ENCODE data around the gene TMEM33. TPM values are rescaled to one million over a fixed set of nuclear protein-coding genes. Genes with fewer than 3 reads are reported as not detected.

Gene TMEM33
- total and polyA plus RNA-seq, 2 of the 8 experiments (the other 6 are each of a cell fraction or from before 2014, with no cell fraction given), result 72.5 to 94.4 TPM

DNA sequence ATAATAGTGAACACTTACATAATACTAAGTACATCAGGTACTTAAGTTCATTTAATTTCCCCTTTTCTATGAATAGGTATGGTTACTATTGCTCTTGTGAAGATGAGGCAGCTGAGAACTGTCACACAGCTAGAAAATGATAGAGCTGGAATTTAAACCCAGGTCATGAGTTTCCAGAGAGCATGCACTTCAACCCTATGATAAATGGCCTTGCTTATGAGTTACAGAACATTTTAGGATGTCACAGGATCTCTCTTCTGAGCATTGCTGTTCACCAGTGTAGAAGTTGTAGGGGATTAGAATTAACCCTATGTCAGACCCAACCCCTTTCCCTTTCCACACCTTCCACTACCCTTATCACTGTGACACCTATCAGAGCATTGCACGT, 46.5 kb upstream of the TMEM33 start (continued):
- TF ChIP-seq SIN3A (conservative IDR thresholded peaks at IDR 0.05 in 1 of 2, IDR thresholded peaks at IDR 0.05 in 1 of 2; ENCODE audit: low read depth in 1 of 2, low read length in 2 of 2) (no peak), SAP30 (IDR thresholded peaks at IDR 0.05; ENCODE audit: insufficient read depth, insufficient replicate concordance, low read length) (no peak)
- TF ChIP-seq, protein P1, sequence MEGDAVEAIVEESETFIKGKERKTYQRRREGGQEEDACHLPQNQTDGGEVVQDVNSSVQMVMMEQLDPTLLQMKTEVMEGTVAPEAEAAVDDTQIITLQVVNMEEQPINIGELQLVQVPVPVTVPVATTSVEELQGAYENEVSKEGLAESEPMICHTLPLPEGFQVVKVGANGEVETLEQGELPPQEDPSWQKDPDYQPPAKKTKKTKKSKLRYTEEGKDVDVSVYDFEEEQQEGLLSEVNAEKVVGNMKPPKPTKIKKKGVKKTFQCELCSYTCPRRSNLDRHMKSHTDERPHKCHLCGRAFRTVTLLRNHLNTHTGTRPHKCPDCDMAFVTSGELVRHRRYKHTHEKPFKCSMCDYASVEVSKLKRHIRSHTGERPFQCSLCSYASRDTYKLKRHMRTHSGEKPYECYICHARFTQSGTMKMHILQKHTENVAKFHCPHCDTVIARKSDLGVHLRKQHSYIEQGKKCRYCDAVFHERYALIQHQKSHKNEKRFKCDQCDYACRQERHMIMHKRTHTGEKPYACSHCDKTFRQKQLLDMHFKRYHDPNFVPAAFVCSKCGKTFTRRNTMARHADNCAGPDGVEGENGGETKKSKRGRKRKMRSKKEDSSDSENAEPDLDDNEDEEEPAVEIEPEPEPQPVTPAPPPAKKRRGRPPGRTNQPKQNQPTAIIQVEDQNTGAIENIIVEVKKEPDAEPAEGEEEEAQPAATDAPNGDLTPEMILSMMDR (IDR thresholded peaks at IDR 0.05; ENCODE audit: control extremely low read depth in 1 of 3, insufficient read depth in 1 of 3, low read depth in 1 of 3, low read length in 3 of 3), result no peak

Data from H1 (cell line).